Fibroblast of skin of scalp (primary cell): ENCODE measurements around the gene KRTAP9-4.
A peak's percentile ranks its signal among the peaks of the same experiment; 100 is the strongest.
"Not testable (repeated sequence)": the region's sequence is repeated elsewhere in the genome, so short reads cannot be mapped to it uniquely, and the experiment has no call there.

Source experiments
- DNase-seq: peaks from one replicate; pipeline ENCODE4 v3.0.0-alpha.2; 2013

KRTAP9-4 gene

DNA sequence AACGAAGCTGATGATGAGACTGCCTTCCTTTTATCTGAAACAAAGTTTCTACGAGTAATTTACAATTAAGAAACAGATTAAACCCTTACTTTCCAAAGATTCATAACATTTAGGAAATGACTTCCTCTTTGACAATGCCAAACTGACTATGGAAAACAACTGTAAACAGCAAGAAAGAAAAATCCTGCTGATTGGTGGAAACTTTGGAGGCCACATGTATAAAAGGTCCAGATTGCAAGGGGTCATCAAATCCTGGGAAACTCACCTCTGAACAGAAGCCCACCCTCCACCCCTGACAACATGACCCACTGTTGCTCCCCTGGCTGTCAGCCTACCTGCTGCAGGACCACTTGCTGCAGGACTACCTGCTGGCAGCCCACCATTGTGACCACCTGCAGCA, 15.6 kb downstream of the KRTAP9-4 start, which contains the start of gene KRTAP9-6:
Gene KRTAP9-6 (plus strand): TSS at position 301 of the 400 bp plus-strand sequence. CDS start 0 bp downstream, at position 301.
- no peak for DNase-seq

DNA sequence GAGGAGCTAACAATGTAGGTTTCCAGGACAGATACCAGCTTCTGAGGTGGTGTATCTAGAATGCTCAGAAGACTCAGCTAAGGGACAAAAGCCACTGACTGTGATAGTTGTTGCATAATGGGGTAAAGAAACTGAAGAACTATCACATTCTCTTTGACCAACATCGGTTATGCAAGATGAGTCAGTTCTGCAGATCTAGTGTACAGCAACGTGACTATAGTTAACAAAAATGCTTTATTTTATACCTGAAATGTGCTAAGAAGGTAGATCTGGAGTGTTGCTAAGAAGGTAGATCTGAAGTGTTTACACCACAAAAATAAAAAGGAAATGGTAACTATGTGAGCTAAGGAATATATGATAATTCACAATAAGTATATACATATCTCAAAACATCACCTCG, 18.2 kb downstream of the KRTAP9-4 start:
- DNase-seq = no peak

DNA sequence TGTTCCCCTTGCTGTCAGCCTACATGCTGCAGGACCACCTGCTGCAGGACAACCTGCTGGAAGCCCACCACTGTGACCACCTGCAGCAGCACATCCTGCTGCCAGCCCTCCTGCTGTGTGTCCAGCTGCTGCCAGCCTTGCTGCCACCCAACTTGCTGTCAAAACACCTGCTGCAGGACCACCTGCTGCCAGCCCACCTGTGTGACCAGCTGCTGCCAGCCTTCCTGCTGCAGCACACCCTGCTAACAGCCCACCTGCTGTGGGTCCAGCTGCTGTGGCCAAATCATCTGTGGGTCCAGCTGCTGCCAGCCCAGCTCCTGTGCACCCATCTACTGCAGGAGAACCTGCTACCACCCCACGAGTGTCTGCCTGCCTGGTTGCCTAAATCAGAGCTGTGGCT, 21.8 kb downstream of the KRTAP9-4 start:
- not testable (repeated sequence) for DNase-seq

DNA sequence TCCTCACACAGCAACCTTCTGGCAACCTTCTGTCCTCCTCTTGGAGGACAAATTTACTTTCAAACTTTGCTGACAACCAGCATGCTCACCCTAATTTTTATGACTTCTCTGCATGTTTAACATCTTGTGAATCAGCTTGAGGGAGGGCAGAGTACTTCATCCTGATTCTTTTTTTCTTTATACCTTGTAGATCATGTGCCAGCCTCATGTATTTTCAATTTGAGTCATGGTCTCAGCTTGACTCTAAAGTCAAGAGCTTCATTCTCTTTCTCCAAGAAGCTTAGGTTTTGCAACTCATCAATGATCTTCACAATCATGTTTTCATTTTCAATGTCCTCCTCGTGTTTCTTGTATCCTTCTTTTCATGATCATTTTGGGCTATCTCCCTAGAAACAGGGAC, 22.4 kb downstream of the KRTAP9-4 start:
- no peak for DNase-seq

DNA sequence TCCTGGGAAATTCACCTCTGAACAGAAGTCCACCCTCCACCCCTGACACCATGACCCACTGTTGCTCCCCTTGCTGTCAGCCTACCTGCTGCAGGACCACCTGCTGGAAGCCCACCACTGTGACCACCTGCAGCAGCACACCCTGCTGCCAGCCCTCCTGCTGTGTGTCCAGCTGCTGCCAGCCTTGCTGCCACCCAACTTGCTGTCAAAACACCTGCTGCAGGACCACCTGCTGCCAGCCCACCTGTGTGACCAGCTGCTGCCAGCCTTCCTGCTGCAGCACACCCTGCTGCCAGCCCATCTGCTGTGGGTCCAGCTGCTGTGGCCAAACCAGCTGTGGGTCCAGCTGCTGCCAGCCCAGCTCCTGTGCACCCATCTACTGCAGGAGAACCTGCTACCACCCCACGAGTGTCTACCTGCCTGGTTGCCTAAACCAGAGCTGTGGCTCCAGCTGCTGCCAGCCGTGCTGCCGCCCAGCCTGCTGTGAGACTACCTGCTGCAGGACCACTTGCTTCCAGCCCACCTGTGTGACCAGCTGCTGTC, 26.2 kb downstream of the KRTAP9-4 start, which contains the start of gene KRTAP9-7:
Gene KRTAP9-7 (plus strand): TSS at position 51 of the 543 bp plus-strand sequence. CDS start 0 bp downstream, at position 51.
- DNase-seq = not testable (repeated sequence)

DNA sequence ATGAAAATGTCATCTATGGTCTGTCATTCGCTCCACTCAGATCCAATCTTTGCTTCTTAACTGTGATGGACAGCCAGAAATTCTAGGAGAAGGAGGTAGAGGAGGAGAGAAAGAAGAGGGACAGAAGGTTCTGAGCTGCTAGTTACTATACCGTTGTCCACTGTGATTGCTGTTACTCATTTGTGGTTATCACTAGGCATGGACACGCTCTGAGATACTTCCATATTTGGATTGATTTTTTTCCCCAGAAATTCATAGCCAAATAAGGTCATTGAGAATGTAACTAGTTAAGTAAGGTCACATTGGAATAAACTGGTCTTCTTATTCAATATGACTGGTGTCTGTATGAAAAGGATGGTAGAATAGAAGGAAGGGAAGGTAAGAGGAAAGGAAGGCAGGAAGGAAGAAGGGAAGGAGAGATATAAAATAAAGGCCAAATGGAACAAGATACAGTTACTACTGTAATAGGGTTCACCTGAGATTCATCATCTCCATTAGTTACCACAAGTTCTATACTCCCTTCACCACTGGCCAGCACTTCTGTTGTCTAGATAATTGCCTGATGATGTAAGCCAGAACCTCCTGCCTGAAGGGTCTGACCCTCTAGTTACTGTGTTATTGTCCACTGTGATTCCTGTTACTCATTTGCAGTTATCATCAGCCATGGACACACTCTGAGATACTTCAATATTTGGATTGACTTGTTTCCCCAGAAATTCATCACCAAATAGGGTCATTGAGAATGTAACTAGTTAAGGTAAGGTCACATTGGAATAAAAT, 28.9 kb downstream of the KRTAP9-4 start:
- peak; percentile 53 for DNase-seq

DNA sequence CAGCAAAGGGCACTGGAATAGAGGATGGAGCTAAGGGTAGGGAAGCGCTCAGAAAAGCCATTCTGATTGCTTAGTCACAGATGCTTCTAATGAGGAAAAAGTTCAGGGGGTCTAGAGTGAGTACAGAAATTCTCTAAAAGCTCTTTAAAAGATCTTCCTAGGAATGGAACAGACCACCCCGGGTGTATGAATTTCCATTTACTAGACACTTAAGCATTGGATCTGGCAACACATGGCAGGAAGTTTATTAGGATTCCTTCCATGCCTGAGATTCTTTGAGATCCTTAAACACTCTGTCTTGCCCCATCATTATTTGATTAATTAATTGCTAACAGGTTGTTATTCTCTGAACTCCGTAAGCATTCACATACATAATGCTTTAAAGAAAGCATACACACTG, 34.6 kb downstream of the KRTAP9-4 start:
- DNase-seq = peak; percentile 95

DNA sequence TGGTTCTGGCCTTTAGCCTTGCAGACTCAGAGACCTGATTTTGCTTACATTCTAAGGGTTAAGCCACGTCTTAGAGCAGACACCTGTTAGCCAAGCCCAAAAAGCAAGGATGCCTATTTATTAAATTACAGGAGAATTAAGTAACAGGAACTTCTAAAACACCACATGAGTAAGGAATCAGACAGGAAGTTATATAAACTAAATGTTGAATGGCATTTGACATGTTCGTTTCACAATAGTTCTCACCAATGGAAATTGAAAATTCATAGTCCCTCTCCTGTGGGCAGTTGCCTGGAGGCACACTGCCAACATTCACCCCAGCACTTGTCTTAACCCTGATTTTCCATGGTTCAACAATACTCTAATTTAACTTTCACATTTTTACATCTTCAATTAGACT, 35.1 kb downstream of the KRTAP9-4 start:
- DNase-seq = no peak

DNA sequence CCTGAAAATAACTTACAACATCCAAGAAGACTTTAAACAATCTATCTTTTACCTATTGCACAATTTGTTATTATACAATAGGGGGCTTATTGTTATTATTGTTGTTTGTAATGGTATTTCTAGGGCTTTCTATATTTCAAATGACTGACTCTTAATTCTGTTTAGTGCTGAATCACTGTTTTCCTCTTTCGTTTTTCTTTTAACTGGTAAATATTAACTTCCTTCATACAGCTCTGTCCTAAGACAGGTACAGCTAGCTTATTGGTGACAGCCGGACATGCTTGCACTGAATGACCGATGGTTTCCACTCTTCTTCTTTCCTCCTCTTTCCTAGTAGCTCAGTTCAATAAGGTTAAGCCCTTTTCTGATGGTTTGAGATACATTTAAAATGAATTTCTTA, 37.6 kb downstream of the KRTAP9-4 start:
- no peak for DNase-seq

DNA sequence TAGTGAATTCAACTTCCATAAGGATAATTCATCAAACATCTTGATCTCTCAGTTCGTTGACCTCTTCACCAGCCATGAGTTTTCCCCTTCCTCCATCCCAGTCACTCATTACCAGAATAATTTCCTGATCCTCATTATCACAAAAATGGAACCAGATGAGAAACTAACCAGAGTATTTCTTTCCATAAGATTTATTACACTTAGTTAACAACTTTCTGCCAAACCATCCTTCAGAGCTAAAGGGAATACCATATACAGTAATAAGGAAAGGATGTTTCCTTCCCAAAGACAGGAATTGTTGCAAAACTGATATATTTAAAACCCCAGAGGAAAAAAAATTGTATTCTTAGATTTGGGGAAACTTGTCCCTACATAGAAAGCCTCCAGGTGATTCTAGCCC, 44.5 kb downstream of the KRTAP9-4 start:
- no peak for DNase-seq

DNA sequence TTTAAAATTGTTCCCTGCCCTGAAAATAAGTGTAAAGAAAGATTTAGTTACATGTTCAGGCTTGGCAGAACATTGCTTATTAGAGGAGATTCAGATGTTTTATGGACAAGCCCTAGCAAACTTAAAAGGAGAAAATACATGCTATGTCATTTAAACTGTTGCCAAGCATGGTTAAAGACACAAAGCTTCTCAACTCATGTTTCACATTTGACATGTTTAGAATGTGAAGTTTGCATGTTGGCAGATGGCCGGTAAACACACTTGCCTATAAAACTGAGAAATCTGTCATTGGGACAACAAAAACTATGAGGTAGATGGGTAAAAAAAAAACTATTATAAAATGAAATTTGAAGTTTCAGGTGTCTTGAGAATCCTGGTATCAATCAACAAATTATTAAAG, 47.4 kb downstream of the KRTAP9-4 start:
- no peak for DNase-seq

DNA sequence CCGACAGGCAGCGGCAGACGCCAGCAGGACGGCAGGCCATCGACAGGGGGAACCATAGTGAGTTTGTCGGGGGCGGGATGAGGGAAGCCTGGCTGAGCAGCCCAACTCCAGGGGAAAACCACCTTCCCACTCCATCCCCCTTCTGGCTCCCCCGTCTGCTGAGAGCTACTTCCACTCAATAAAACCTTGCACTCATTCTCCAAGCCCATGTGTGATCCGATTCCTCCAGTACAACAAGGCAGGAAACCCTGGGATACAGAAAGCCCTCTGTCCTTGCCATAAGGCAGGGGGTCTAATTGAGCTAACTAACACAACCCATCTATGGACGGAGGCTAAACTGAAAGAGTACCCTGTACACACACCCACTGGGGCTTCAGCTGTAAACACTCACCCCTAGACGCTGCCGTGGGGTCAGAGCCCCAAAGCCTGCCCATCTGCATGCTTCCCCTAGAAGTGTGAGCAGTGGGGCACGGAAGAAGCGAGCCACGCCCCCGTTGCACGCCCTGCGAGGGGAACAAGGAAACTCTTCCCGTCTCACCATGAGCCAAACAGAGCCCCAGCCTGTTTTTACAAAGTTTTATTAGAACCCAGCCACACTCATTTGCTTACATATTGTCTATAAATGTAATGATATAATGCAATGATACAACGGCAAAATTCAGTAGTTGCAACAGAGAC, 49.1 kb downstream of the KRTAP9-4 start:
- DNase-seq = no peak
